CD14-positive monocyte (primary cell): ENCODE results near the gene POLR3A. TPM values are rescaled to one million over a fixed set of nuclear protein-coding genes. Genes with fewer than 3 reads are reported as not detected.

Source experiments
- DNase-seq, 3 donors: peaks; one replicate each; pipeline ENCODE4 v3.0.0-alpha.2; 2011 to 2022
- H2AFZ ChIP-seq: 2 replicates; pipeline ENCODE4 v1.6.0; 2012; ENCODE audit warnings: mild to moderate bottlenecking, low read depth, low read length, inconsistent platforms; ENCODE audit not compliant: insufficient read depth, poor library complexity, severe bottlenecking
- H3K27ac ChIP-seq, 2 donors: 1 replicate in 1 of 2; 2 replicates in 1 of 2; pipeline ENCODE4 v1.5.1; 2012 to 2013; ENCODE audit warnings: low read length in 2 of 2, control low read depth in 1 of 2, inconsistent platforms in 1 of 2, low read depth in 1 of 2, mild to moderate bottlenecking in 1 of 2
- H3K27me3 ChIP-seq, 2 donors: one replicate each; pipeline versions ENCODE4 v1.6.0 to v1.6.1; 2011 to 2013; ENCODE audit warnings: low read length in 2 of 2; ENCODE audit not compliant: control insufficient read depth in 2 of 2, insufficient read depth in 2 of 2
- H3K36me3 ChIP-seq, 2 donors: replicated peaks in 1 of 2; 1 replicate in 1 of 2; 2 replicates in 1 of 2; pipeline versions ENCODE4 v1.5.1 to v1.6.1; 2012 to 2013; ENCODE audit warnings: low read length in 2 of 2, control low read depth in 1 of 2, inconsistent platforms in 1 of 2, mild to moderate bottlenecking in 1 of 2; ENCODE audit not compliant: insufficient read depth in 2 of 2, control insufficient read depth in 1 of 2
- H3K4me1 ChIP-seq, 2 donors: 1 replicate in 1 of 2; 2 replicates in 1 of 2; pipeline versions ENCODE4 v1.5.1 to v1.6.1; 2012 to 2013; ENCODE audit warnings: low read length in 2 of 2, control low read depth in 1 of 2, inconsistent platforms in 1 of 2, mild to moderate bottlenecking in 1 of 2, moderate library complexity in 1 of 2; ENCODE audit not compliant: insufficient read depth in 2 of 2, control insufficient read depth in 1 of 2
- H3K4me2 ChIP-seq: replicated peaks from 2 replicates; pipeline ENCODE3; 2012; ENCODE audit warnings: low read length, moderate library complexity, mild to moderate bottlenecking; ENCODE audit not compliant: poor library complexity, severe bottlenecking; ENCODE audit errors: extremely low read depth
- H3K4me3 ChIP-seq, 3 experiments: fragments of 200-600 bp in 1 of 3; sonication (generic) in 1 of 3; replicated peaks in 1 of 3; 1 replicate in 2 of 3; 2 replicates in 1 of 3; pipeline ENCODE4 v1.5.1; 2011 to 2013; ENCODE audit warnings: low read length in 3 of 3, mild to moderate bottlenecking in 3 of 3, control low read depth in 2 of 3, low read depth in 2 of 3, inconsistent platforms in 1 of 3, moderate library complexity in 1 of 3
- H3K79me2 ChIP-seq: 2 replicates; pipeline ENCODE4 v1.6.0; 2012; ENCODE audit warnings: mild to moderate bottlenecking, control low read depth, inconsistent platforms, low read length, moderate library complexity; ENCODE audit not compliant: insufficient read depth
- H3K9ac ChIP-seq: 2 replicates; pipeline ENCODE4 v1.6.0; 2017; ENCODE audit warnings: low read length, mild to moderate bottlenecking; ENCODE audit not compliant: insufficient read depth, poor library complexity, severe bottlenecking
- H3K9me3 ChIP-seq, 2 donors: replicated peaks in 1 of 2; 1 replicate in 1 of 2; 2 replicates in 1 of 2; pipeline versions ENCODE4 v1.5.1 to v1.6.1; 2012 to 2013; ENCODE audit warnings: low read length in 2 of 2, control low read depth in 1 of 2; ENCODE audit not compliant: control insufficient read depth in 1 of 2, insufficient read depth in 1 of 2
- H4K20me1 ChIP-seq: 2 replicates; pipeline ENCODE4 v1.6.0; 2012; ENCODE audit warnings: mild to moderate bottlenecking, low read length, control low read depth, moderate library complexity; ENCODE audit not compliant: insufficient read depth
- H3K27ac Mint-ChIP-seq, 7 donors: one replicate each; pipeline ENCODE4 v1.8.0; 2020; ENCODE audit warnings: mild to moderate bottlenecking in 7 of 7, mixed read lengths in 7 of 7, moderate library complexity in 6 of 7, inconsistent platforms in 2 of 7
- H3K27me3 Mint-ChIP-seq, 3 donors: one replicate each; pipeline ENCODE4 v1.8.0; 2021 to 2022; ENCODE audit warnings: low read depth in 3 of 3, mild to moderate bottlenecking in 3 of 3, mixed read lengths in 3 of 3, moderate library complexity in 3 of 3, inconsistent platforms in 1 of 3
- H3K36me3 Mint-ChIP-seq, 2 donors: one replicate each; pipeline ENCODE4 v1.8.0; 2020; ENCODE audit warnings: mixed read lengths in 2 of 2, inconsistent platforms in 1 of 2, mild to moderate bottlenecking in 1 of 2
- H3K4me1 Mint-ChIP-seq: one replicate; pipeline ENCODE4 v1.8.0; 2020; ENCODE audit warnings: mild to moderate bottlenecking, mixed read lengths
- H3K4me3 Mint-ChIP-seq, 2 donors: one replicate each; pipeline ENCODE4 v1.8.0; 2020; ENCODE audit warnings: mild to moderate bottlenecking in 2 of 2, mixed read lengths in 2 of 2, moderate library complexity in 1 of 2
- H3K9me3 Mint-ChIP-seq, 7 donors: one replicate each; pipeline ENCODE4 v1.8.0; 2020 to 2022; ENCODE audit warnings: mixed read lengths in 7 of 7, mild to moderate bottlenecking in 6 of 7, moderate library complexity in 6 of 7, inconsistent platforms in 2 of 7
- CTCF ChIP-seq: fragments of 200-600 bp; IDR thresholded peaks from one replicate; pipeline ENCODE4 v1.8.0; 2022; ENCODE audit warnings: antibody characterized with exemption, mild to moderate bottlenecking
- WGBS: methylation state at CpG from one replicate; pipeline ENCODE4 v1.1.5; 2013; ENCODE audit warnings: missing lambda C conversion rate; ENCODE audit not compliant: insufficient coverage; 5-methylcytosine and 5-hydroxymethylcytosine counted together
- intact Hi-C, 2 donors: fragments of 100-400 bp; cut with micrococcal nuclease; formaldehyde crosslinking; loops; one replicate each; pipeline versions ENCODE4 v1.15.0 to v1.15.1; 2023
- polyA plus RNA-seq, 3 donors: library from polyadenylated mRNA; depleted of rRNA in 1 of 3; unstranded in 2 of 3; stranded (reverse) in 1 of 3; fragments of 300-500 nt in 2 of 3; fragments of >200 nt in 1 of 3; fragmentation: Illumina TruSeq in 2 of 3; gene quantifications; 1 replicate in 2 of 3; 2 replicates in 1 of 3; pipeline ENCODE4 v1.2.3, GENCODE V29; 2012 to 2021

Gene POLR3A
- polyA plus RNA-seq, 3 donors, result 2.7 to 5.2 (median 4.7) TPM

DNA sequence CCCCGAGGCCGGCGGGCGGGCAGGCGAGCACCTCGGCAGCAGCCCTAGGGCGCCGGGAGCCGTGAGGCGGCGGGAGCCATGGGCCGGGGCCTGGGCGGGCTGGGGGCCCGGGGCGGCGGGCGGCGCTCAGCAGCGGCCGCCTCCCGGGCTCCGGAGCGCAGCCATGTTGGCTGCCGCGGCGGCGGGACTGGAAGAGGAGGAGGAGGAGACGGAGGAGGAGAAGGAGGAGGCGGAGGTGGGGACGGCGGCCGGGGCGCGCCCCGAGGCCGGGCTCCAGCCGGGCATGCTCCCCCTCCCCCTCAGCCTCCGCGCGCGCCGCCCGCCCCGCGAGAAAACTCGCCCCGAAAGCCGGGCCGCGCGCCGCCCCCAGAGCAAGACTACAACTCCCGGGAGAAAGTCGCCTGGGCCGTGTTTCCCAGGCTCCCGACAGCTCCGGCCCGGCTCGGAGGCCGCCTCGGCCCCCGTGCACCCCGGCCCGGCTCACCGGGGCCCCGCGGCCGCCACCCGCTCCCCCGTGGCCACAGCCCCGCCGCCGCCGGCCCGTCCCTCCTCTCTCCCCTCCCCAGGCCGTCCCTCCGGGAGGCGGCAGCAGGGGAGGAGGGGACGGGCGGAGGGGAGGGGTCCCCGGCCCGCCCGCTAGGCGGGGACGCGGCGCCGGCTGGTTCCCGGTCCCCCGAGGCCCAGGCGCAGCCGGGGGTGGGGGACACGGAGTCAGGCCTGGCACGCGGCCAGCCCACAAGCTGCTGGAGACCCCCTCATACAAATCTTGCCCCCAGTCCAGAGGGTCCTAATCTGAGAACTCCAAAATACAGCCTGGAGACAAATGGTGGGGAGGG lies 102.5 kb downstream of the POLR3A start, which contains the start of gene DLG5:
DLG5 (minus strand) TSS at position 190 of the 836 bp plus-strand sequence. CDS start 235 bp downstream, outside the sequence.
- Histone ChIP-seq H4K20me1 (no peaks in the 10 kb centered on the region), H2AFZ (peak within 1 kb of the TSS; percentile 72), H3K4me1 (peaks cover 10 to 18% of the 10 kb centered on the region in 2 donors), H3K36me3 (no peaks in the 10 kb centered on the region), H3K4me2 (peak within 1 kb of the TSS; percentile 85), H3K4me3 (peak within 1 kb of the TSS; percentile 12 to 73 (median 60)), H3K9ac (peak within 1 kb of the TSS; percentile 49), H3K27me3 (peaks cover 43 to 44% of the 10 kb centered on the region in 2 donors), H3K9me3 (peaks cover 3 to 9% of the 10 kb centered on the region in 2 donors), H3K79me2 (no peaks in the 10 kb centered on the region), H3K27ac (no peak within 1 kb of the TSS)
- peaks cover 12% of the 10 kb centered on the region for H3K4me1 Mint-ChIP-seq
- TF ChIP-seq CTCF, result no peak
- peaks cover 52 to 65% (median 63%) of the 10 kb centered on the region in 3 donors for H3K27me3 Mint-ChIP-seq
- no peak within 1 kb of the TSS for H3K27ac Mint-ChIP-seq
- H3K4me3 Mint-ChIP-seq, result peak within 1 kb of the TSS; percentile 63 to 80
- DNase-seq, result no peak
- WGBS, result under 1% methylated on average over 40 of the region's 95 CpGs
- peaks cover 0 to 4% of the 10 kb centered on the region in 2 donors for H3K36me3 Mint-ChIP-seq
- H3K9me3 Mint-ChIP-seq, result peaks cover 0 to 17% (median 4%) of the 10 kb centered on the region in 7 donors
- intact Hi-C loops, result no loop called here

GRCh38 chr10:77925795-77926565 lies 103.3 kb downstream of the POLR3A start:
- Mint-ChIP-seq H3K9me3 (peaks cover 0 to 17% (median 4%) of the 10 kb centered on the region in 7 donors), H3K4me1 (peaks cover 12% of the 10 kb centered on the region), H3K4me3 (peak overlapping the region; percentile 53 to 80), H3K27me3 (peaks cover 52 to 63% (median 56%) of the 10 kb centered on the region in 3 donors), H3K36me3 (peaks cover 0 to 4% of the 10 kb centered on the region in 2 donors), H3K27ac (no peak overlapping the region)
- DNase-seq, result peak in 1 of 3 donors; percentile 8
- intact Hi-C loops, result no loop called here
- Histone ChIP-seq H2AFZ (peak overlapping the region; percentile 72), H3K27me3 (peaks cover 43 to 44% of the 10 kb centered on the region in 2 donors), H3K27ac (no peak overlapping the region), H3K9ac (peak overlapping the region; percentile 49), H3K4me1 (peaks cover 10 to 18% of the 10 kb centered on the region in 2 donors), H3K4me3 (peak overlapping the region; percentile 12 to 73 (median 60)), H3K36me3 (no peaks in the 10 kb centered on the region), H4K20me1 (no peaks in the 10 kb centered on the region), H3K4me2 (peak overlapping the region; percentile 85), H3K79me2 (no peaks in the 10 kb centered on the region), H3K9me3 (peaks cover 3 to 9% of the 10 kb centered on the region in 2 donors)
- 1% methylated on average over 73 of the region's 73 CpGs for WGBS
- no peak for TF ChIP-seq CTCF
